Loucy (cell line): ENCODE data around the gene RNLS.

Source experiments
- CTCF ChIP-seq: fragments of 200-600 bp; sonication (generic); conservative IDR thresholded peaks from 2 replicates; pipeline ENCODE4 v1.5.1; 2014; ENCODE audit warnings: mild to moderate bottlenecking, antibody characterized with exemption, low read length
- EZH2phosphoT487 ChIP-seq: fragments of 200-600 bp; IDR thresholded peaks from 2 replicates; pipeline ENCODE4 v1.6.1; 2018; ENCODE audit warnings: antibody characterized with exemption, mild to moderate bottlenecking, moderate library complexity, borderline replicate concordance

- no peak for TF ChIP-seq CTCF
- no peak for TF ChIP-seq EZH2phosphoT487
Observed at GRCh38 chr10:88291289-88292184, 291.6 kb downstream of the RNLS start.
